ENCODE data around the gene PSD4. TPM values are rescaled to one million over a fixed set of nuclear protein-coding genes. Genes with fewer than 3 reads are reported as not detected.

Gene PSD4
- total and polyA plus RNA-seq, 10 of the 15 experiments (the other 5 are each of a cell fraction or from before 2014, with no cell fraction given): 0.68 to 114 (median 35.1) TPM

DNA sequence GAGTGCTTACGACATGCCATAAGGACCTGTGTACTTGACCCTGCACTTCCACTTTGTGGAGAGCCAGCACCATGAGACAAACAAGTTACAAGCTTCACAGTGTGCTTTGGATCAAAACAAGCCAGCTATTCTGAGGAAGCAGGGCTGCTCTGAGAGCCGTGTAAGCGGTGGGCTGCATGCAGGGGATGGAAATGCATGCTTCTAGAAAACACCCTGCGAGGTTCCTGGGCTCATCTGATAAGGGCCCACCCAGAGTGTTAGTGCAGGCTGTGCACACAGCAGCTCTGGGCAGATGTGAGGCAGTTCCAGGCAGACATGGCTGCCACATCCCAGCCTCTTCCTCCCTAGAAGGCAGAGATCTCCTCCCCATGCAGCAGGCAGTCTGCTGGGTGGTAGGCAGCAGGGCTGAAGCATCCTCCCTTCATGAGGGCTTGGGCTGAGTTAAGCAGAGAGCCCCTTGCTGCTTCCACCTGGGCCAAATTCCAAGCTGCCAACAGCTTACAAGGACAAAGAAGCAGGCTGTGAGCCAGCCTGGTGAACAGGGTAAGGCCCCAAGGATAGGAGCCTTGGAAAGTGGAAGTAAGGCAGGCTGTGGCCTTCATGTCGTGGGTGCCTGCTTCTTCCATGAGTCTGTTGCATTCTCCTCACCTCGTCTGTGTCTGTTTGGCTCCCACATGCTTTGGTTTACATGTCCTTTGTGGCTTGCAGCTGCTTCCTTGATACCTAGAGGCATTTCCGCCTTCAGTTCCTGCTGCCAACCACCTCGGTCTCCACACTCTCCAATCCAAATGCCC lies 7.7 kb downstream of the PSD4 start:
- peaks cover 78% of the 10 kb centered on the region for H3K79me2 ChIP-seq (ENCODE audit: control insufficient read depth, insufficient read depth, low read length)
- H3K36me3 ChIP-seq (ENCODE audit: control insufficient read depth in 2 of 2, insufficient read depth in 2 of 2, low read length in 1 of 2): peaks cover 31 to 36% of the 10 kb centered on the region in 2 experiments
- in situ Hi-C loops (cut with MboI): no loop called here
- no peaks in the 10 kb centered on the region for H3K9me3 ChIP-seq (replicated peaks; ENCODE audit: control insufficient read depth, insufficient read depth, low read length)
- TF ChIP-seq MAX (IDR thresholded peaks at IDR 0.05; ENCODE audit: low read depth, low read length): no peak
- no peak for TF ChIP-seq ELK1 (IDR thresholded peaks at IDR 0.05; ENCODE audit: low read depth, low read length)
- 0 out of 2 replicates have a peak, but pooled peaks have one; percentile 27 for TF ChIP-seq POLR2AphosphoS5 (IDR thresholded peaks at IDR 0.05; ENCODE audit: low read length)
- H2AFZ ChIP-seq (ENCODE audit: control insufficient read depth, low read depth, low read length): no peak overlapping the region
- H3K9ac ChIP-seq (ENCODE audit: control insufficient read depth, insufficient read depth, low read length): no peak overlapping the region
- POLR2A ChIA-PET: interaction anchor here (0.6 to 1.7 kb wide), 3 partner anchors 9 to 28 kb away, joined by 3 to 6 read pairs (median 4); no protein-coding TSS in a partner anchor
- no TSS peak for BruUV-seq (replicated peaks)
- FAIRE-seq: no peak
- 64% methylated on average over 8 of the region's 8 CpGs for WGBS (ENCODE audit: insufficient coverage, insufficient replicate concordance, low lambda C conversion rate, missing lambda C conversion rate)
- H3K27ac ChIP-seq (ENCODE audit: control insufficient read depth, insufficient read depth): no peak overlapping the region
- peak; percentile 18 for ATAC-seq
- no peak for DNase-seq (ENCODE audit: low read depth, low spot score)
- H3K27me3 ChIP-seq (replicated peaks in 1 of 2; ENCODE audit: control insufficient read depth in 2 of 2, insufficient read depth in 2 of 2, low read length in 1 of 2): no peaks in the 10 kb centered on the region
- no peak overlapping the region for H3K4me3 ChIP-seq
- H3K4me2 ChIP-seq (ENCODE audit: control insufficient read depth, insufficient read depth): peak overlapping the region; percentile 34; the same call in 1 of the 2 replicates
- SMC1A ChIA-PET (ENCODE audit: uncharacterized antibody, unreplicated experiment): interaction anchor here (1.1 to 2.0 kb wide), 5 partner anchors 16 to 96 kb away, joined by 3 to 11 read pairs (median 5); no protein-coding TSS in a partner anchor
- intact Hi-C loops (cut with micrococcal nuclease; ENCODE audit: unreplicated experiment): no loop called here
- CTCF ChIA-PET: interaction anchor here (1.4 to 13.8 kb wide), 6 partner anchors 9 to 101 kb away, joined by 4 to 195 read pairs (median 6); no protein-coding TSS in a partner anchor
- H4K20me1 ChIP-seq (ENCODE audit: control insufficient read depth, insufficient read depth): peaks cover 28% of the 10 kb centered on the region
- H3K4me1 ChIP-seq (ENCODE audit: control insufficient read depth, insufficient read depth, low read length): peaks cover 31% of the 10 kb centered on the region
- RAD21 ChIA-PET (ENCODE audit: unreplicated experiment): interaction anchor here (1.6 kb wide), 1 partner anchor 54 kb away, joined by 5 read pairs; no protein-coding TSS in a partner anchor

Measured in GM12878 (cell line).